Measurements from ENCODE around the gene CCM2L. TPM values are rescaled to one million over a fixed set of nuclear protein-coding genes. Genes with fewer than 3 reads are reported as not detected.

Gene CCM2L
- total and polyA plus RNA-seq, 10 of the 15 experiments (the other 5 are each of a cell fraction or from before 2014, with no cell fraction given): not detected

DNA sequence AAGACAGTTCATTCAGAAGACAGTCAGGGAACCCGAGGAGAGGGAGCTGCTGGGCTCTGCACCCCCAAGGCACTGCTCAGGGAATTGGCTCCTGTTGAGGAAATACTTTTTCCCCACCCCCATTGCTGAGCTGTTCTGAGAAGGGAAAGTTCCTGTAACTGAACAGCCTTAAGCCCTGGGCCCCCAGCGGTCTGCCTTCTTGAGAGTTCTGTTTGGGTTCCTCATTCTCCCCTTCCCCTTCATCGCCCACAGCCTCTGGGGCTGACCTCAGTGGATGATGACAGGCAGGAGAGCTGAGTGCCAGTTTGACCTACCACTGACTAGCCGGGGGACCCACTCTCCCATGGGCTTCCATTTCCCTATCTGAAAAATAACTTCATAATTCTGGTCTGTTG lies 52.5 kb downstream of the CCM2L start (continued):
- TF ChIP-seq HCFC1 (IDR thresholded peaks at IDR 0.05; ENCODE audit: low read length) (no peak), CBX5 (IDR thresholded peaks at IDR 0.05; ENCODE audit: low read depth) (no peak), ZZZ3 (IDR thresholded peaks at IDR 0.05; ENCODE audit: control insufficient read depth, insufficient read length, low read depth) (no peak), CREM (IDR thresholded peaks at IDR 0.05; ENCODE audit: low read depth) (peak; percentile 15; the same call in 1 of the 2 replicates), ZNF207 (IDR thresholded peaks at IDR 0.05; ENCODE audit: borderline replicate concordance) (no peak), TARDBP (IDR thresholded peaks at IDR 0.05; ENCODE audit: borderline replicate concordance) (no peak), IKZF1 (conservative IDR thresholded peaks at IDR 0.05) (peak; percentile 84), ATF7 (IDR thresholded peaks at IDR 0.05; ENCODE audit: low read depth) (peak; percentile 46), POLR2A (IDR thresholded peaks at IDR 0.05; ENCODE audit: low read depth, low read length) (no peak), DPF2 (IDR thresholded peaks at IDR 0.05) (no peak), EP300 (IDR thresholded peaks at IDR 0.05; ENCODE audit: borderline replicate concordance in 1 of 2, control insufficient read depth in 1 of 2, low read depth in 2 of 2, low read length in 2 of 2) (0 out of 4 replicates have a peak, but pooled peaks of 1 of the 2 experiments have one; percentile 32), RCOR1 (conservative IDR thresholded peaks at IDR 0.05; ENCODE audit: low read depth, low read length) (no peak), NR2F1 (conservative IDR thresholded peaks at IDR 0.05) (0 out of 2 replicates have a peak, but pooled peaks have one; percentile 20), NR2C1 (IDR thresholded peaks at IDR 0.05) (no peak), GATAD2B (conservative IDR thresholded peaks at IDR 0.05; ENCODE audit: low read depth) (0 out of 2 replicates have a peak, but pooled peaks have one; percentile 29), CBFB (IDR thresholded peaks at IDR 0.05; ENCODE audit: low read depth) (0 out of 2 replicates have a peak, but pooled peaks have one; percentile 30), SMAD5 (IDR thresholded peaks at IDR 0.05; ENCODE audit: low read depth) (no peak)
- TF ChIP-seq, protein P1, sequence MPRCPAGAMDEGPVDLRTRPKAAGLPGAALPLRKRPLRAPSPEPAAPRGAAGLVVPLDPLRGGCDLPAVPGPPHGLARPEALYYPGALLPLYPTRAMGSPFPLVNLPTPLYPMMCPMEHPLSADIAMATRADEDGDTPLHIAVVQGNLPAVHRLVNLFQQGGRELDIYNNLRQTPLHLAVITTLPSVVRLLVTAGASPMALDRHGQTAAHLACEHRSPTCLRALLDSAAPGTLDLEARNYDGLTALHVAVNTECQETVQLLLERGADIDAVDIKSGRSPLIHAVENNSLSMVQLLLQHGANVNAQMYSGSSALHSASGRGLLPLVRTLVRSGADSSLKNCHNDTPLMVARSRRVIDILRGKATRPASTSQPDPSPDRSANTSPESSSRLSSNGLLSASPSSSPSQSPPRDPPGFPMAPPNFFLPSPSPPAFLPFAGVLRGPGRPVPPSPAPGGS (IDR thresholded peaks at IDR 0.05; ENCODE audit: borderline replicate concordance, insufficient read depth, low read depth, low read length, poor library complexity, severe bottlenecking): peak; percentile 70
- TF ChIP-seq, protein P2, sequence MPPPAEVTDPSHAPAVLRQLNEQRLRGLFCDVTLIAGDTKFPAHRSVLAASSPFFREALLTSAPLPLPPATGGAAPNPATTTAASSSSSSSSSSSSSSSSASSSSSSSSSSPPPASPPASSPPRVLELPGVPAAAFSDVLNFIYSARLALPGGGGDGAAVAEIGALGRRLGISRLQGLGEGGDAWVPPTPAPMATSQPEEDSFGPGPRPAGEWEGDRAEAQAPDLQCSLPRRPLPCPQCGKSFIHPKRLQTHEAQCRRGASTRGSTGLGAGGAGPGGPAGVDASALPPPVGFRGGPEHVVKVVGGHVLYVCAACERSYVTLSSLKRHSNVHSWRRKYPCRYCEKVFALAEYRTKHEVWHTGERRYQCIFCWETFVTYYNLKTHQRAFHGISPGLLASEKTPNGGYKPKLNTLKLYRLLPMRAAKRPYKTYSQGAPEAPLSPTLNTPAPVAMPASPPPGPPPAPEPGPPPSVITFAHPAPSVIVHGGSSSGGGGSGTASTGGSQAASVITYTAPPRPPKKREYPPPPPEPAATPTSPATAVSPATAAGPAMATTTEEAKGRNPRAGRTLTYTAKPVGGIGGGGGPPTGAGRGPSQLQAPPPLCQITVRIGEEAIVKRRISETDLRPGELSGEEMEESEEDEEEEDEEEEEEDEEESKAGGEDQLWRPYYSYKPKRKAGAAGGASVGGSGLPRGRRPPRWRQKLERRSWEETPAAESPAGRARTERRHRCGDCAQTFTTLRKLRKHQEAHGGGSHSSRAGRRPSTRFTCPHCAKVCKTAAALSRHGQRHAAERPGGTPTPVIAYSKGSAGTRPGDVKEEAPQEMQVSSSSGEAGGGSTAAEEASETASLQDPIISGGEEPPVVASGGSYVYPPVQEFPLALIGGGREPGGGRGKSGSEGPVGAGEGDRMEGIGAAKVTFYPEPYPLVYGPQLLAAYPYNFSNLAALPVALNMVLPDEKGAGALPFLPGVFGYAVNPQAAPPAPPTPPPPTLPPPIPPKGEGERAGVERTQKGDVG (CRISPR knock-in tag; IDR thresholded peaks at IDR 0.05): no peak
- TF ChIP-seq, protein P3, sequence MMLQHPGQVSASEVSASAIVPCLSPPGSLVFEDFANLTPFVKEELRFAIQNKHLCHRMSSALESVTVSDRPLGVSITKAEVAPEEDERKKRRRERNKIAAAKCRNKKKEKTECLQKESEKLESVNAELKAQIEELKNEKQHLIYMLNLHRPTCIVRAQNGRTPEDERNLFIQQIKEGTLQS (IDR thresholded peaks at IDR 0.05; ENCODE audit: borderline replicate concordance, extremely low read depth, low read depth, low read length): no peak
- TF ChIP-seq, protein P4, sequence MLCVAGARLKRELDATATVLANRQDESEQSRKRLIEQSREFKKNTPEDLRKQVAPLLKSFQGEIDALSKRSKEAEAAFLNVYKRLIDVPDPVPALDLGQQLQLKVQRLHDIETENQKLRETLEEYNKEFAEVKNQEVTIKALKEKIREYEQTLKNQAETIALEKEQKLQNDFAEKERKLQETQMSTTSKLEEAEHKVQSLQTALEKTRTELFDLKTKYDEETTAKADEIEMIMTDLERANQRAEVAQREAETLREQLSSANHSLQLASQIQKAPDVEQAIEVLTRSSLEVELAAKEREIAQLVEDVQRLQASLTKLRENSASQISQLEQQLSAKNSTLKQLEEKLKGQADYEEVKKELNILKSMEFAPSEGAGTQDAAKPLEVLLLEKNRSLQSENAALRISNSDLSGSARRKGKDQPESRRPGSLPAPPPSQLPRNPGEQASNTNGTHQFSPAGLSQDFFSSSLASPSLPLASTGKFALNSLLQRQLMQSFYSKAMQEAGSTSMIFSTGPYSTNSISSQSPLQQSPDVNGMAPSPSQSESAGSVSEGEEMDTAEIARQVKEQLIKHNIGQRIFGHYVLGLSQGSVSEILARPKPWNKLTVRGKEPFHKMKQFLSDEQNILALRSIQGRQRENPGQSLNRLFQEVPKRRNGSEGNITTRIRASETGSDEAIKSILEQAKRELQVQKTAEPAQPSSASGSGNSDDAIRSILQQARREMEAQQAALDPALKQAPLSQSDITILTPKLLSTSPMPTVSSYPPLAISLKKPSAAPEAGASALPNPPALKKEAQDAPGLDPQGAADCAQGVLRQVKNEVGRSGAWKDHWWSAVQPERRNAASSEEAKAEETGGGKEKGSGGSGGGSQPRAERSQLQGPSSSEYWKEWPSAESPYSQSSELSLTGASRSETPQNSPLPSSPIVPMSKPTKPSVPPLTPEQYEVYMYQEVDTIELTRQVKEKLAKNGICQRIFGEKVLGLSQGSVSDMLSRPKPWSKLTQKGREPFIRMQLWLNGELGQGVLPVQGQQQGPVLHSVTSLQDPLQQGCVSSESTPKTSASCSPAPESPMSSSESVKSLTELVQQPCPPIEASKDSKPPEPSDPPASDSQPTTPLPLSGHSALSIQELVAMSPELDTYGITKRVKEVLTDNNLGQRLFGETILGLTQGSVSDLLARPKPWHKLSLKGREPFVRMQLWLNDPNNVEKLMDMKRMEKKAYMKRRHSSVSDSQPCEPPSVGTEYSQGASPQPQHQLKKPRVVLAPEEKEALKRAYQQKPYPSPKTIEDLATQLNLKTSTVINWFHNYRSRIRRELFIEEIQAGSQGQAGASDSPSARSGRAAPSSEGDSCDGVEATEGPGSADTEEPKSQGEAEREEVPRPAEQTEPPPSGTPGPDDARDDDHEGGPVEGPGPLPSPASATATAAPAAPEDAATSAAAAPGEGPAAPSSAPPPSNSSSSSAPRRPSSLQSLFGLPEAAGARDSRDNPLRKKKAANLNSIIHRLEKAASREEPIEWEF (IDR thresholded peaks at IDR 0.05; ENCODE audit: insufficient replicate concordance, low read depth, low read length): no peak
